GM12874 (cell line): ENCODE results near the gene GAGE12E.
"Not testable (repeated sequence)": the region's sequence is repeated elsewhere in the genome, so short reads cannot be mapped to it uniquely, and the experiment has no call there.

Experiments used
- CTCF ChIP-seq: IDR thresholded peaks from 2 replicates; pipeline ENCODE4 v1.5.1; 2011; ENCODE audit warnings: low read depth, mild to moderate bottlenecking, control low read depth, low read length, moderate library complexity; ENCODE audit not compliant: insufficient read depth

GAGE12E gene

GRCh38 chrX:49598720-49599119 is 47.6 kb downstream of the GAGE12E start, which contains the start of gene GAGE1:
TSS of gene GAGE1 (plus strand) at chrX:49599020. CDS start at chrX:49600175, 1,155 bp downstream.
- TF ChIP-seq CTCF = not testable (repeated sequence)
